K562 (cell line): ENCODE data around the gene TMEM107. TPM values are rescaled to one million over a fixed set of nuclear protein-coding genes. Genes with fewer than 3 reads are reported as not detected.

Experiments used
- ATAC-seq: fragments of 200-7000 bp; cut with Tn5 transposase; 3 replicates; pipeline ENCODE4 v1.9.1; 2020; ENCODE audit warnings: moderate library complexity
- BruUV-seq: library from RNA; stranded (reverse); fragments of 400-500 nt; replicated peaks from 2 replicates; lab custom pipeline; 2021; lab: Mats Ljungman, UMichigan
- CTCF ChIA-PET: fragments of 300-600 bp; formaldehyde crosslinking; extraction: SDS; loops from one replicate; lab custom pipeline; 2021; ENCODE audit warnings: low intra/inter-chr PET ratio; lab: Yijun Ruan, JAX
- POLR2A ChIA-PET: fragments of 300-600, 350-650 bp; sonication (Branson Sonifier 250); formaldehyde crosslinking; extraction: SDS; loops from one replicate; lab custom pipeline; 2021; ENCODE audit warnings: antibody characterized with exemption, inconsistent platforms; lab: Yijun Ruan, JAX
- DNase-seq, 4 experiments: peaks; one replicate each; pipeline versions ENCODE4 v3.0.0 to v3.0.0-alpha.2; 2011 to 2018; ENCODE audit warnings: low spot score in 3 of 4, mixed read lengths in 3 of 4; ENCODE audit errors: extremely low read depth in 1 of 4
- FAIRE-seq: peaks from 2 replicates; lab custom pipeline; 2011; peaks lifted over from hg19 to GRCh38; lab: Jason Lieb, UNC
- H2AFZ ChIP-seq: 2 replicates; pipeline ENCODE4 v1.6.0; 2011; ENCODE audit warnings: low read depth, low read length, control low read depth, inconsistent platforms
- H3K27ac ChIP-seq: fragments of 200-600 bp; 3 replicates; pipeline ENCODE4 v1.8.0; 2011; ENCODE audit warnings: low read depth, mild to moderate bottlenecking, control low read depth, inconsistent platforms, low read length, moderate library complexity, mixed read lengths; ENCODE audit errors: extremely low read depth
- H3K27me3 ChIP-seq, 2 experiments: fragments of 300-600 bp in 1 of 2; 2 replicates in 1 of 2; 3 replicates in 1 of 2; pipeline versions ENCODE4 v1.6.0 to v1.8.0; 2011; ENCODE audit warnings: inconsistent platforms in 2 of 2, low read length in 2 of 2, mild to moderate bottlenecking in 1 of 2, mixed read lengths in 1 of 2, moderate library complexity in 1 of 2; ENCODE audit not compliant: control insufficient read depth in 2 of 2, insufficient read depth in 2 of 2
- H3K36me3 ChIP-seq: fragments of 300-600 bp; 3 replicates; pipeline ENCODE4 v1.8.0; 2011; ENCODE audit warnings: mild to moderate bottlenecking, low read length, inconsistent platforms; ENCODE audit not compliant: control insufficient read depth, insufficient read depth
- H3K4me1 ChIP-seq, 2 experiments: fragments of 200-600 bp in 1 of 2; replicated peaks in 1 of 2; 2 replicates in 1 of 2; 3 replicates in 1 of 2; pipeline versions ENCODE4 v1.5.1 to v1.8.0; 2011; ENCODE audit warnings: inconsistent platforms in 2 of 2, low read length in 2 of 2, mild to moderate bottlenecking in 1 of 2, mixed read lengths in 1 of 2, moderate library complexity in 1 of 2; ENCODE audit not compliant: control insufficient read depth in 2 of 2, insufficient read depth in 2 of 2
- H3K4me2 ChIP-seq: 2 replicates; pipeline ENCODE4 v1.6.1; 2011; ENCODE audit warnings: low read length, control low read depth, inconsistent platforms, mixed read lengths; ENCODE audit not compliant: insufficient read depth
- H3K4me3 ChIP-seq: fragments of 200-600 bp; sonication (generic), shearing (Covaris generic); 2 replicates; pipeline ENCODE4 v1.5.1; 2016; ENCODE audit warnings: control low read depth, inconsistent platforms
- H3K79me2 ChIP-seq: fragments of 200-600 bp; 3 replicates; pipeline ENCODE4 v1.8.0; 2011; ENCODE audit warnings: low read length, inconsistent platforms; ENCODE audit not compliant: control insufficient read depth, insufficient read depth
- H3K9ac ChIP-seq, 2 experiments: 2 replicates each; pipeline versions ENCODE4 v1.6.0 to v1.6.1; 2011; ENCODE audit warnings: low read depth in 2 of 2, low read length in 2 of 2, control low read depth in 1 of 2, inconsistent platforms in 1 of 2, mild to moderate bottlenecking in 1 of 2, mixed read lengths in 1 of 2; ENCODE audit not compliant: insufficient read depth in 1 of 2
- H3K9me1 ChIP-seq: one replicate; pipeline ENCODE4 v1.6.0; 2011; ENCODE audit warnings: inconsistent platforms, mild to moderate bottlenecking, low read length, moderate library complexity; ENCODE audit not compliant: control insufficient read depth, insufficient read depth
- H3K9me3 ChIP-seq: replicated peaks from 2 replicates; pipeline ENCODE4 v1.5.1; 2011; ENCODE audit warnings: low read depth, low read length, inconsistent platforms; ENCODE audit not compliant: control insufficient read depth, insufficient read depth
- H4K20me1 ChIP-seq: replicated peaks from 2 replicates; pipeline ENCODE4 v1.6.1; 2011; ENCODE audit warnings: low read length, inconsistent platforms, mixed read lengths; ENCODE audit not compliant: control insufficient read depth, insufficient read depth
- ETV5 ChIP-seq: sonication (generic); formaldehyde crosslinking; IDR thresholded peaks from 2 replicates; pipeline ENCODE4 v1.4.0; 2020; ENCODE audit warnings: low read depth, mild to moderate bottlenecking, missing genetic modification reagents
- HLTF ChIP-seq: fragments of 450-650 bp; IDR thresholded peaks from 2 replicates; pipeline ENCODE4 v1.6.1; 2016
- MCM2 ChIP-seq: fragments of 450-650 bp; IDR thresholded peaks from 2 replicates; pipeline ENCODE4 v1.6.1; 2017; ENCODE audit warnings: low read depth, mild to moderate bottlenecking
- NONO ChIP-seq, 2 experiments: fragments of 200-400 bp in 1 of 2; fragments of 450-650 bp in 1 of 2; formaldehyde crosslinking in 1 of 2; IDR thresholded peaks; 2 replicates each; pipeline ENCODE4 v1.6.1; 2017; ENCODE audit warnings: low read depth in 2 of 2, mild to moderate bottlenecking in 2 of 2, moderate library complexity in 2 of 2, low read length in 1 of 2
- RBFOX2 ChIP-seq: fragments of 200-400 bp; formaldehyde crosslinking; IDR thresholded peaks from 2 replicates; pipeline ENCODE4 v1.6.1; 2017; ENCODE audit warnings: low read depth, mild to moderate bottlenecking, low read length, moderate library complexity
- WGBS: fragments of 100-300 bp; shearing (Covaris generic); methylation state at CpG from one replicate; pipeline ENCODE4 v1.1.6; 2016; ENCODE audit warnings: low coverage, mixed read lengths; ENCODE audit not compliant: insufficient coverage; ENCODE audit errors: missing lambda C conversion rate; 5-methylcytosine and 5-hydroxymethylcytosine counted together
- in situ Hi-C: fragments of 300-500 bp; cut with MboI; formaldehyde crosslinking; loops from 4 replicates; pipeline ENCODE4 v1.15.0; 2018; ENCODE audit warnings: inconsistent platforms, mixed read lengths
- intact Hi-C: fragments of 100-400 bp; cut with micrococcal nuclease; formaldehyde crosslinking; loops from 2 replicates; pipeline ENCODE4 v1.14.2; 2022
- polyA plus RNA-seq, 8 experiments: library from polyadenylated mRNA; depleted of rRNA in 4 of 8; stranded (reverse) in 5 of 8; unstranded in 3 of 8; fragments of >200 nt; fragmentation: Nextera tagmentation in 2 of 8; fragmentation: Illumina TruSeq in 1 of 8; extraction: Ambion mirVana in 2 of 8; extraction: Trizol in 1 of 8; gene quantifications; 2 replicates each; pipeline versions ENCODE4 v1.2.1 to v1.2.3, GENCODE V29; 2011 to 2014; ENCODE audit warnings: inconsistent platforms in 1 of 8, missing spikeins in 1 of 8
- total RNA-seq, 7 experiments: library from RNA; depleted of rRNA in 6 of 7; stranded (reverse); fragments of >200 nt in 6 of 7; fragmentation: Illumina TruSeq in 2 of 7; extraction: Trizol in 2 of 7; gene quantifications; 2 replicates each; pipeline versions ENCODE4 v1.2.1 to v1.2.3, GENCODE V29; 2011 to 2021; ENCODE audit warnings: low replicate concordance in 1 of 7
- TF ChIP-seq, protein P1 (sequence below): sonication (generic); formaldehyde crosslinking; IDR thresholded peaks from 2 replicates; pipeline ENCODE4 v1.5.0; 2020; ENCODE audit warnings: missing genetic modification reagents
- TF ChIP-seq, protein P2 (sequence below): fragments of 450-650 bp; formaldehyde crosslinking; IDR thresholded peaks from 2 replicates; pipeline ENCODE4 v1.4.0; 2020; ENCODE audit warnings: mild to moderate bottlenecking, mixed read lengths

Gene TMEM107
- total and polyA plus RNA-seq, 9 of the 15 experiments (the other 6 are each of a cell fraction or from before 2014, with no cell fraction given): 7.1 to 26.2 (median 16.9) TPM

DNA sequence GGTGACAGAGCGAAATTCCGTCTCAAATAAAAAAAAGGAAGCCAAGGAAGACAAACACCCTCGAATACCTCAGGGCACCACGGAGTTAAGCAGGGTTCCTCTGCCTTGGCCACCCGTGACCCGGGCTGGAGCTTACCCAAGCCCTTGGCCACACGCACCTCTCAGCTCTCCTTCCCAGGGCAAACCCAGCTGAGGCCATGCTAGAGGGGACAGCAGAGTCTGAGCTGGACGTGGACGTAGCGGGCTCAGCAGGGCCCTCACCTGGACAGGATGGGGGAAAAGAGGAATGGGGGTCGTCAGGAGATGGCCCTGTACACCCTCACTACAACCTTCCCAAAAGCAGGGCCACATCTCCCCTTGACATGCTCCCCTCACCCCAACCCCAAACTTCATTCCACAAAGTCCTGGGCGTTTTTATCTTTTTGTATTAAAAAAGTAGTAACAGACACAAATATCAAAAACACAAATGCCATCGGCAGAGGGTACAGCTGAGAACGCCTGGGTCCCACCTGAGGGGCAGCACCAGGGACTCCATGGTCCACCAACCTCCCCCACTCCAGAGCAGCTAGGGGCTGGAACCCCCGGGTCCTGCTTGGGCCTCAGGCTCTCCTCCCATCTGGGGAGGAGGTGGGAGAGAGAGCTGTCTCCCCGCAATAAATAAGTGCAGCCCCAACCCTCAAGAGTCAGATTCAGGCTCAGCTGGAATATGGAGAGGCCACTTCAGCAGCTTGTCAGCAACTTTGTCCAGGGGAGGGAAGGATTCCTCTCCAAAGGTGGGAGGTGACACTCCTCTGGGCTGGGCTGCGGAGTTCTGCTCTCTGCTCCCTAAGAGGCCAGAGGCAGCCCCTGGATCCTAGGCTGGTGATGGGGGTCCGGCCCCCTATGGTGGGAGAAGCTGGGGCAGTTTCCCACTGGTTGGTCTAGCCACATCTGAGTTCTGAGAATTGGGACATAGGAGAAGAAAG is 35.8 kb downstream of the TMEM107 start:
- Histone ChIP-seq H3K4me1 (peaks cover 6 to 28% of the 10 kb centered on the region in 2 experiments; a peak in 4 of 5 replicates), H3K4me2 (no peak overlapping the region), H3K27me3 (no peaks in the 10 kb centered on the region), H3K9me1 (no peaks in the 10 kb centered on the region), H3K79me2 (no peaks in the 10 kb centered on the region), H3K36me3 (peaks cover 41% of the 10 kb centered on the region; the same call in 2 of the 3 replicates), H3K27ac (no peak overlapping the region), H4K20me1 (0 out of 2 replicates have a peak, but pooled peaks cover 2% of the 10 kb centered on the region), H2AFZ (no peak overlapping the region), H3K9me3 (no peaks in the 10 kb centered on the region), H3K4me3 (no peak overlapping the region), H3K9ac (0 out of 4 replicates have a peak overlapping the region, but pooled peaks of 1 of the 2 experiments have one; percentile 9)
- TF ChIP-seq ETV5: no peak
- TF ChIP-seq, protein P1, sequence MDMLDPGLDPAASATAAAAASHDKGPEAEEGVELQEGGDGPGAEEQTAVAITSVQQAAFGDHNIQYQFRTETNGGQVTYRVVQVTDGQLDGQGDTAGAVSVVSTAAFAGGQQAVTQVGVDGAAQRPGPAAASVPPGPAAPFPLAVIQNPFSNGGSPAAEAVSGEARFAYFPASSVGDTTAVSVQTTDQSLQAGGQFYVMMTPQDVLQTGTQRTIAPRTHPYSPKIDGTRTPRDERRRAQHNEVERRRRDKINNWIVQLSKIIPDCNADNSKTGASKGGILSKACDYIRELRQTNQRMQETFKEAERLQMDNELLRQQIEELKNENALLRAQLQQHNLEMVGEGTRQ (CRISPR knock-in tag): no peak
- TF ChIP-seq, protein P2, sequence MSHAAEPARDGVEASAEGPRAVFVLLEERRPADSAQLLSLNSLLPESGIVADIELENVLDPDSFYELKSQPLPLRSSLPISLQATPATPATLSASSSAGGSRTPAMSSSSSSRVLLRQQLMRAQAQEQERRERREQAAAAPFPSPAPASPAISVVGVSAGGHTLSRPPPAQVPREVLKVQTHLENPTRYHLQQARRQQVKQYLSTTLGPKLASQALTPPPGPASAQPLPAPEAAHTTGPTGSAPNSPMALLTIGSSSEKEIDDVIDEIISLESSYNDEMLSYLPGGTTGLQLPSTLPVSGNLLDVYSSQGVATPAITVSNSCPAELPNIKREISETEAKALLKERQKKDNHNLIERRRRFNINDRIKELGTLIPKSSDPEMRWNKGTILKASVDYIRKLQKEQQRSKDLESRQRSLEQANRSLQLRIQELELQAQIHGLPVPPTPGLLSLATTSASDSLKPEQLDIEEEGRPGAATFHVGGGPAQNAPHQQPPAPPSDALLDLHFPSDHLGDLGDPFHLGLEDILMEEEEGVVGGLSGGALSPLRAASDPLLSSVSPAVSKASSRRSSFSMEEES (CRISPR knock-in tag): no peak
- TF ChIP-seq HLTF: no peak
- TF ChIP-seq NONO (IDR thresholded peaks at IDR 0.05; ENCODE audit: low read depth in 2 of 2, low read length in 1 of 2): no peak
- TF ChIP-seq RBFOX2: 0 out of 2 replicates have a peak, but pooled peaks have one; percentile 26
- TF ChIP-seq MCM2: no peak
- ChIA-PET CTCF (interaction anchor here (0.6 to 1.2 kb wide), 2 partner anchors 34 to 46 kb away, joined by 3 to 4 read pairs; no protein-coding TSS in a partner anchor), POLR2A (interaction anchor here (0.6 to 3.3 kb wide), 8 partner anchors 8 to 877 kb away, joined by 3 to 19 read pairs (median 4); partner anchors contain the start of gene PER1)
- 72% methylated on average over 11 of the region's 18 CpGs for WGBS
- ATAC-seq (no peak), FAIRE-seq (no peak), DNase-seq (no peak)
- intact Hi-C loops (no loop called here), in situ Hi-C loops (no loop called here)
- BruUV-seq: no TSS peak
